Peyer's patch (tissue), 4 donors: ENCODE data around the gene STARD6.

Experiments
- POLR2A ChIP-seq, 2 donors: fragments of 450-650 bp; IDR thresholded peaks; one replicate each; pipeline ENCODE4 v1.5.1; 2017; ENCODE audit warnings: antibody characterized with exemption in 2 of 2, mild to moderate bottlenecking in 2 of 2, moderate library complexity in 2 of 2
- TF ChIP-seq, protein P1 (sequence below), 6 experiments: fragments of 450-650 bp in 4 of 6; fragments of 200-600 bp in 2 of 6; sonication (generic) in 1 of 6; IDR thresholded peaks; one replicate each; pipeline ENCODE4 v1.5.1; 2017 to 2019; ENCODE audit warnings: antibody characterized with exemption in 6 of 6, mild to moderate bottlenecking in 3 of 6, moderate library complexity in 1 of 6

DNA sequence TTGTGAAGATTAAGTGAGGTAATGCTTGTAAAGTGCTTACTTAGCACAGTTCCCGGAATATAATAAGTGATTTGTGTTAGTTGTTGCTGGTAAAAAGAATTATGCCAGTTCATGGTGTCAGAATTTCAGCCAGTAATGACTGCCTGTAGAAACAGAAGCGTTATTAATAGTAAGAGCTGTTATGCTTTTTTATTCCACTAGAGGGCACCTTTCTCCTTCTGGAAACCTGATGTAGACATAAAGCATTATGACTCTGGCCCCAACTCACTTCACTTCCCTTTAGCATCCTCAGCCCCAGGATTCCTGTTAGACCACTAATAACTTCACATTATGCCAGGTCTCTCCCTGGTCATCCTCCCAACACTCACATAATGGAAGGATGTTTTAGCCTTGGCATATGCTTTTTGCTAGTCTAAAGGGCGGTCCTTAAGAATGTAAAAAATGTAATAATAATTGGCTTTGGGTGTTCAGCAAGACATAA is 34.9 kb upstream of the STARD6 start:
- TF ChIP-seq, protein P1, sequence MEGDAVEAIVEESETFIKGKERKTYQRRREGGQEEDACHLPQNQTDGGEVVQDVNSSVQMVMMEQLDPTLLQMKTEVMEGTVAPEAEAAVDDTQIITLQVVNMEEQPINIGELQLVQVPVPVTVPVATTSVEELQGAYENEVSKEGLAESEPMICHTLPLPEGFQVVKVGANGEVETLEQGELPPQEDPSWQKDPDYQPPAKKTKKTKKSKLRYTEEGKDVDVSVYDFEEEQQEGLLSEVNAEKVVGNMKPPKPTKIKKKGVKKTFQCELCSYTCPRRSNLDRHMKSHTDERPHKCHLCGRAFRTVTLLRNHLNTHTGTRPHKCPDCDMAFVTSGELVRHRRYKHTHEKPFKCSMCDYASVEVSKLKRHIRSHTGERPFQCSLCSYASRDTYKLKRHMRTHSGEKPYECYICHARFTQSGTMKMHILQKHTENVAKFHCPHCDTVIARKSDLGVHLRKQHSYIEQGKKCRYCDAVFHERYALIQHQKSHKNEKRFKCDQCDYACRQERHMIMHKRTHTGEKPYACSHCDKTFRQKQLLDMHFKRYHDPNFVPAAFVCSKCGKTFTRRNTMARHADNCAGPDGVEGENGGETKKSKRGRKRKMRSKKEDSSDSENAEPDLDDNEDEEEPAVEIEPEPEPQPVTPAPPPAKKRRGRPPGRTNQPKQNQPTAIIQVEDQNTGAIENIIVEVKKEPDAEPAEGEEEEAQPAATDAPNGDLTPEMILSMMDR (IDR thresholded peaks at IDR 0.05), result peak; percentile 34 to 88 (median 78)
- no peak for TF ChIP-seq POLR2A (IDR thresholded peaks at IDR 0.05)
